Neural cell (in vitro differentiated cells): ENCODE data around the gene UTRN. TPM values are rescaled to one million over a fixed set of nuclear protein-coding genes. Genes with fewer than 3 reads are reported as not detected.

Experiments
- H2AFZ ChIP-seq: fragments of 200-600, 300-800 bp; sonication (generic), shearing (Covaris generic); 2 replicates; pipeline ENCODE4 v1.6.0; 2014; ENCODE audit warnings: low read depth, mild to moderate bottlenecking, antibody characterized with exemption, low read length, moderate library complexity
- H3F3A ChIP-seq: fragments of 200-600 bp; shearing (Covaris generic); 2 replicates; pipeline ENCODE4 v1.6.1; 2016; ENCODE audit warnings: mild to moderate bottlenecking, moderate library complexity, mixed read lengths, antibody characterized with exemption, low read length; ENCODE audit not compliant: insufficient read depth, poor library complexity, severe bottlenecking
- H3K27ac ChIP-seq: fragments of 200-600, 300-800 bp; sonication (generic), shearing (Covaris generic); 2 replicates; pipeline ENCODE4 v1.5.1; 2014; ENCODE audit warnings: mild to moderate bottlenecking, low read length, moderate library complexity
- H3K27me3 ChIP-seq: fragments of 300-800, 200-600 bp; sonication (generic), shearing (Covaris generic); 2 replicates; pipeline ENCODE4 v1.6.0; 2014; ENCODE audit warnings: mild to moderate bottlenecking, low read depth, low read length, moderate library complexity; ENCODE audit not compliant: insufficient read depth
- H3K36me3 ChIP-seq: fragments of 300-800, 200-600 bp; sonication (generic), shearing (Covaris generic); 2 replicates; pipeline ENCODE4 v1.5.1; 2014; ENCODE audit warnings: mild to moderate bottlenecking, antibody characterized with exemption, low read length, moderate library complexity; ENCODE audit not compliant: insufficient read depth
- H3K4me2 ChIP-seq: fragments of 300-800, 200-600 bp; sonication (generic), shearing (Covaris generic); 2 replicates; pipeline ENCODE4 v1.6.0; 2014; ENCODE audit warnings: mild to moderate bottlenecking, low read length
- H3K4me3 ChIP-seq: fragments of 300-800, 200-600 bp; sonication (generic), shearing (Covaris generic); 2 replicates; pipeline ENCODE4 v1.5.1; 2014; ENCODE audit warnings: mild to moderate bottlenecking, low read length, moderate library complexity
- H3K79me2 ChIP-seq: fragments of 200-600 bp; shearing (Covaris generic); replicated peaks from 2 replicates; pipeline ENCODE4 v1.6.0; 2014; ENCODE audit warnings: mild to moderate bottlenecking, low read length, moderate library complexity; ENCODE audit not compliant: insufficient read depth
- H3K9ac ChIP-seq: fragments of 300-800, 200-600 bp; sonication (generic), shearing (Covaris generic); 2 replicates; pipeline ENCODE4 v1.6.1; 2016; ENCODE audit warnings: mild to moderate bottlenecking, low read length, mixed read lengths
- H3K9me2 ChIP-seq: fragments of 200-600 bp; shearing (Covaris generic); 2 replicates; pipeline ENCODE4 v1.6.1; 2016; ENCODE audit warnings: mild to moderate bottlenecking, low read length, mixed read lengths; ENCODE audit not compliant: insufficient read depth
- H3K9me3 ChIP-seq: fragments of 200-600, 300-800 bp; sonication (generic), shearing (Covaris generic); 2 replicates; pipeline ENCODE4 v1.6.1; 2016; ENCODE audit warnings: mild to moderate bottlenecking, mixed run types, low read length, moderate library complexity, mixed read lengths
- H4K20me1 ChIP-seq: fragments of 200-600 bp; shearing (Covaris generic); 2 replicates; pipeline ENCODE4 v1.6.1; 2016; ENCODE audit warnings: mild to moderate bottlenecking, mixed run types; ENCODE audit not compliant: insufficient read depth
- EP300 ChIP-seq: fragments of 450-650 bp; conservative IDR thresholded peaks from 2 replicates; pipeline ENCODE4 v1.6.1; 2014; ENCODE audit warnings: antibody characterized with exemption, mild to moderate bottlenecking, moderate library complexity; ENCODE audit not compliant: poor library complexity, severe bottlenecking
- EZH2 ChIP-seq: fragments of 200-600, 300-800 bp; shearing (Covaris generic), sonication (generic); IDR thresholded peaks from 2 replicates; pipeline ENCODE4 v1.6.1; 2014; ENCODE audit warnings: antibody characterized with exemption, low read length, borderline replicate concordance, mild to moderate bottlenecking; ENCODE audit not compliant: insufficient read depth, poor library complexity, severe bottlenecking
- MXI1 ChIP-seq: fragments of 450-650 bp; conservative IDR thresholded peaks from 2 replicates; pipeline ENCODE4 v1.6.1; 2014; ENCODE audit warnings: antibody characterized with exemption, mild to moderate bottlenecking; ENCODE audit not compliant: poor library complexity, severe bottlenecking
- POLR2AphosphoS5 ChIP-seq: IDR thresholded peaks from 2 replicates; pipeline ENCODE4 v1.6.1; 2012
- RAD21 ChIP-seq: fragments of 450-650 bp; conservative IDR thresholded peaks from 2 replicates; pipeline ENCODE4 v1.6.1; 2014; ENCODE audit warnings: antibody characterized with exemption, mild to moderate bottlenecking, moderate library complexity
- REST ChIP-seq: IDR thresholded peaks from 2 replicates; pipeline ENCODE4 v1.6.1; 2012; ENCODE audit warnings: borderline replicate concordance
- SMC3 ChIP-seq: fragments of 450-650 bp; conservative IDR thresholded peaks from 2 replicates; pipeline ENCODE4 v1.6.1; 2014; ENCODE audit warnings: antibody characterized with exemption, mild to moderate bottlenecking, moderate library complexity; ENCODE audit not compliant: poor library complexity
- TAF1 ChIP-seq: IDR thresholded peaks from 2 replicates; pipeline ENCODE4 v1.6.1; 2012; ENCODE audit warnings: low read depth
- polyA plus RNA-seq: library from polyadenylated mRNA; depleted of rRNA; stranded (reverse); fragments of >200 nt; gene quantifications from 2 replicates; pipeline ENCODE4 v1.2.3, GENCODE V29; 2014
- TF ChIP-seq, protein P1 (sequence below): fragments of 450-650 bp; IDR thresholded peaks from 2 replicates; pipeline ENCODE4 v1.5.1; 2014; ENCODE audit warnings: antibody characterized with exemption, mild to moderate bottlenecking, moderate library complexity; ENCODE audit not compliant: poor library complexity, severe bottlenecking

Gene UTRN
- polyA plus RNA-seq, 1 donor from 2014 or later = 5.2 TPM

DNA sequence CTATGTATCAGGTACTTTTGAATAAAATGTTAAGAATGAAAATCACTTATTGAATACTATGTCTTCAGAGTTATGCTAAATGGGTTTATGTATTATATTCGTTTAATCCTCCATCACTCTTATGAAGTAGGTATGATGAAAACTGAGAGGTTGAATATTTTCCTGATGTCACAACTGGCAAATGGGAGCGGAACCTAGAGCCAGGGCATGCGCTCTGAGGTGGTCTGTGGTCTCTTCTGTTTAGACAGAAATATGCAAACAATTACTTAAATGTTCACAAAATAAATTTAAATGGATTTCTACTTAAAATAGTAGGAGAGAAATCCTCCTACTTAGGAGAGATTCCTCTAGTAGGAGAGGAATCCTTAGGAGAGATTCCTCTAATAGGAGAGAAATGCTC, 21.3 kb upstream of the UTRN start:
- no peak overlapping the region for H3K4me3 ChIP-seq
- no peaks in the 10 kb centered on the region for H3F3A ChIP-seq
- no peak overlapping the region for H3K4me2 ChIP-seq
- H4K20me1 ChIP-seq = no peaks in the 10 kb centered on the region
- H2AFZ ChIP-seq = no peak overlapping the region
- H3K27ac ChIP-seq = no peak overlapping the region
- no peaks in the 10 kb centered on the region for H3K79me2 ChIP-seq
- no peaks in the 10 kb centered on the region for H3K9me3 ChIP-seq
- H3K9me2 ChIP-seq = no peaks in the 10 kb centered on the region
- no peaks in the 10 kb centered on the region for H3K36me3 ChIP-seq
- no peak overlapping the region for H3K9ac ChIP-seq
- TF ChIP-seq SMC3 = no peak
- no peak for TF ChIP-seq TAF1
- TF ChIP-seq, protein P1, sequence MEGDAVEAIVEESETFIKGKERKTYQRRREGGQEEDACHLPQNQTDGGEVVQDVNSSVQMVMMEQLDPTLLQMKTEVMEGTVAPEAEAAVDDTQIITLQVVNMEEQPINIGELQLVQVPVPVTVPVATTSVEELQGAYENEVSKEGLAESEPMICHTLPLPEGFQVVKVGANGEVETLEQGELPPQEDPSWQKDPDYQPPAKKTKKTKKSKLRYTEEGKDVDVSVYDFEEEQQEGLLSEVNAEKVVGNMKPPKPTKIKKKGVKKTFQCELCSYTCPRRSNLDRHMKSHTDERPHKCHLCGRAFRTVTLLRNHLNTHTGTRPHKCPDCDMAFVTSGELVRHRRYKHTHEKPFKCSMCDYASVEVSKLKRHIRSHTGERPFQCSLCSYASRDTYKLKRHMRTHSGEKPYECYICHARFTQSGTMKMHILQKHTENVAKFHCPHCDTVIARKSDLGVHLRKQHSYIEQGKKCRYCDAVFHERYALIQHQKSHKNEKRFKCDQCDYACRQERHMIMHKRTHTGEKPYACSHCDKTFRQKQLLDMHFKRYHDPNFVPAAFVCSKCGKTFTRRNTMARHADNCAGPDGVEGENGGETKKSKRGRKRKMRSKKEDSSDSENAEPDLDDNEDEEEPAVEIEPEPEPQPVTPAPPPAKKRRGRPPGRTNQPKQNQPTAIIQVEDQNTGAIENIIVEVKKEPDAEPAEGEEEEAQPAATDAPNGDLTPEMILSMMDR = no peak
- TF ChIP-seq EP300 = no peak
- no peak for TF ChIP-seq POLR2AphosphoS5
- no peak for TF ChIP-seq EZH2
- TF ChIP-seq MXI1 = no peak
- no peak for TF ChIP-seq REST
- TF ChIP-seq RAD21 = no peak
- no peaks in the 10 kb centered on the region for H3K27me3 ChIP-seq

DNA sequence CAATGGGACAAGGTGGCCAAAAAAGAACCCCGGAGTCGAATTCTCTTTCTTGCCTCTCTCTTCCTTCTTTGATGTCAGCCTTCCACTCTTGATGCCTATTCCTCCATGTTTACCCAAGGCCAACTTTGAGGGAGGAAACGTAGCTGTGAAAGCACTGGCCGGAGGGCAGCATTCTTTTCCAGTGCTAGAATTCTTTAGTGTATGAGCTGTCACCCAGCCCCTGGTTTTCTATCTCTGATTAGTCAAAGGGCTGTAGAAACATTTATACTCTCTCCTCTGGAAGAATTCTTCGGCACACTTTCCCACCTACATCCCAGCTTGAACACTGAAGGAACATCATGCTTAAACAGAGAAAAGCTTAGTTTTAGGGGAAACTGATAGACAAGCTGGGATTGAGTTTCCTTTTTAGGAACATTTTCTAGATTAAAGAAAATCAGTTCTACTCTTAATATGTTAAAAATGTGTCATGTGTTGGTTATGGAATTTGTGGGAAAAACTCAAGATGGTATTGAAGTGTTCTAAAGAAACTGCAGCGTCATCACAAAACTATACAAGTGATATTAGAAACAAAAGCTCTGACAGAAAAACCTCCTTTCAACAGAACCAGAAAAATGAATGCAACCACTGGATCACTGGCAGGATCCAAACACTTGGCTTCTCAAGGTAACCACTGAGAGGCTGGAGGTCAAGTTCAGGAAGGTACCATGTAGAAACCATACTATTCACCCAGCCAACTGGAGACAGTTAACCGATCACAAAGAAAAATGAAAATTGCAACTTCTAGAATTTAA, 20.7 kb upstream of the UTRN start:
- no peak overlapping the region for H3K27ac ChIP-seq
- no peak overlapping the region for H3K4me3 ChIP-seq
- no peaks in the 10 kb centered on the region for H4K20me1 ChIP-seq
- TF ChIP-seq MXI1 (no peak), TAF1 (no peak), REST (no peak), EZH2 (no peak), RAD21 (no peak), EP300 (no peak), SMC3 (no peak), POLR2AphosphoS5 (no peak)
- TF ChIP-seq, protein P1 = no peak
- H3K9ac ChIP-seq = no peak overlapping the region
- H2AFZ ChIP-seq = no peak overlapping the region
- no peaks in the 10 kb centered on the region for H3K79me2 ChIP-seq
- no peaks in the 10 kb centered on the region for H3K27me3 ChIP-seq
- H3K4me2 ChIP-seq = no peak overlapping the region
- H3K36me3 ChIP-seq = no peaks in the 10 kb centered on the region
- no peaks in the 10 kb centered on the region for H3F3A ChIP-seq
- no peaks in the 10 kb centered on the region for H3K9me3 ChIP-seq
- H3K9me2 ChIP-seq = no peaks in the 10 kb centered on the region
